Activated T-cell treated with anti-CD3 and anti-CD28 coated beads for 4 hours (primary cell): ENCODE data around the gene ZNF460.
"Not testable (repeated sequence)": the region's sequence is repeated elsewhere in the genome, so short reads cannot be mapped to it uniquely, and the experiment has no call there.

ENCODE experiments used
- DNase-seq: peaks from one replicate; pipeline ENCODE4 v3.0.0-alpha.2; 2020

ZNF460 gene

GRCh38 chr19:57280165-57280961 lies at the start of gene ZNF460:
ZNF460 (plus strand) TSS chr19:57280485; CDS start chr19:57280807, 322 bp downstream.
- DNase-seq: peak; percentile 94

- DNase-seq: no peak
Measured at GRCh38 chr19:57231686-57232085, 48.6 kb upstream of the ZNF460 start.

GRCh38 chr19:57233207-57233606 lies 47.1 kb upstream of the ZNF460 start:
- DNase-seq: no peak

GRCh38 chr19:57239982-57240310 lies 40.3 kb upstream of the ZNF460 start:
- DNase-seq: no peak

GRCh38 chr19:57240311-57241090 lies 39.8 kb upstream of the ZNF460 start, which contains the start of gene ZNF805:
ZNF805 (plus strand) TSS chr19:57240632; CDS start chr19:57240892, 260 bp downstream.
- peak; percentile 93 for DNase-seq

GRCh38 chr19:57241176-57241575 lies 39.1 kb upstream of the ZNF460 start:
- no peak for DNase-seq

- no peak for DNase-seq
Measured at GRCh38 chr19:57242821-57243220, 37.5 kb upstream of the ZNF460 start.

GRCh38 chr19:57244513-57244912 lies 35.8 kb upstream of the ZNF460 start:
- DNase-seq: no peak

GRCh38 chr19:57245066-57245465 lies 35.2 kb upstream of the ZNF460 start:
- DNase-seq: no peak

- no peak for DNase-seq
Measured at GRCh38 chr19:57245959-57246358, 34.3 kb upstream of the ZNF460 start.

- no peak for DNase-seq
Measured at GRCh38 chr19:57248646-57249045, 31.6 kb upstream of the ZNF460 start.

GRCh38 chr19:57249329-57249728 lies 31.0 kb upstream of the ZNF460 start:
- DNase-seq: no peak

- not testable (repeated sequence) for DNase-seq
Measured at GRCh38 chr19:57253767-57254166, 26.5 kb upstream of the ZNF460 start.

GRCh38 chr19:57262044-57262443 lies 18.2 kb upstream of the ZNF460 start:
- no peak for DNase-seq

- no peak for DNase-seq
Measured at GRCh38 chr19:57263244-57263741, 17.0 kb upstream of the ZNF460 start.

- no peak for DNase-seq
Measured at GRCh38 chr19:57267291-57267690, 13.0 kb upstream of the ZNF460 start.

- DNase-seq: no peak
Measured at GRCh38 chr19:57269515-57270250, 10.6 kb upstream of the ZNF460 start.

GRCh38 chr19:57271280-57271679 lies 9.0 kb upstream of the ZNF460 start:
- DNase-seq: no peak

- DNase-seq: no peak
Measured at GRCh38 chr19:57273014-57273413, 7.3 kb upstream of the ZNF460 start.

- DNase-seq: no peak
Measured at GRCh38 chr19:57276430-57276829, 3.9 kb upstream of the ZNF460 start.

GRCh38 chr19:57278481-57278880 lies 1.8 kb upstream of the ZNF460 start:
- DNase-seq: not testable (repeated sequence)

GRCh38 chr19:57279418-57280164 lies 694 bp upstream of the ZNF460 start:
- DNase-seq: peak; percentile 69
